Liver (tissue), 3 donors: Measurements from ENCODE around the gene FGFR3.

Source experiments
- CTCF ChIP-seq: fragments of 150-350 bp; IDR thresholded peaks from 2 replicates; pipeline ENCODE4 v1.5.1; 2017; ENCODE audit warnings: improper control_type of control experiment, low read depth, low read length; ENCODE audit not compliant: missing input control
- EGR1 ChIP-seq, 2 donors: IDR thresholded peaks; 2 replicates each; pipeline ENCODE4 v1.6.1; 2016 to 2018; ENCODE audit warnings: antibody characterized with exemption in 2 of 2, low read depth in 2 of 2
- FOXA1 ChIP-seq: IDR thresholded peaks from 2 replicates; pipeline ENCODE4 v1.6.1; 2016; ENCODE audit warnings: antibody characterized with exemption
- GABPA ChIP-seq, 2 donors: IDR thresholded peaks in 1 of 2; conservative IDR thresholded peaks in 1 of 2; 2 replicates each; pipeline ENCODE4 v1.6.1; 2016; ENCODE audit warnings: antibody characterized with exemption in 2 of 2, mild to moderate bottlenecking in 1 of 2, moderate library complexity in 1 of 2
- JUND ChIP-seq, 2 donors: IDR thresholded peaks; 2 replicates each; pipeline ENCODE4 v1.6.1; 2016; ENCODE audit warnings: antibody characterized with exemption in 2 of 2
- NR2F2 ChIP-seq: IDR thresholded peaks from 2 replicates; pipeline ENCODE4 v1.6.1; 2016; ENCODE audit warnings: antibody characterized with exemption
- RAD21 ChIP-seq, 2 donors: IDR thresholded peaks; 2 replicates each; pipeline ENCODE4 v1.6.1; 2016; ENCODE audit warnings: antibody characterized with exemption in 2 of 2, mild to moderate bottlenecking in 2 of 2
- REST ChIP-seq: IDR thresholded peaks from 2 replicates; pipeline ENCODE4 v1.6.1; 2016; ENCODE audit warnings: antibody characterized with exemption, mild to moderate bottlenecking
- RXRA ChIP-seq, 2 donors: IDR thresholded peaks; 2 replicates each; pipeline ENCODE4 v1.6.1; 2017 to 2018; ENCODE audit warnings: antibody characterized with exemption in 2 of 2, mild to moderate bottlenecking in 1 of 2
- TAF1 ChIP-seq: conservative IDR thresholded peaks from 2 replicates; pipeline ENCODE4 v1.6.1; 2016; ENCODE audit warnings: antibody characterized with exemption, mild to moderate bottlenecking
- YY1 ChIP-seq: IDR thresholded peaks from 2 replicates; pipeline ENCODE4 v1.6.1; 2016; ENCODE audit warnings: antibody characterized with exemption, mild to moderate bottlenecking
- ZBTB33 ChIP-seq: IDR thresholded peaks from 2 replicates; pipeline ENCODE4 v1.6.1; 2016; ENCODE audit warnings: antibody characterized with exemption
- TF ChIP-seq, protein P1 (sequence below): IDR thresholded peaks from 2 replicates; pipeline ENCODE4 v1.6.1; 2016; ENCODE audit warnings: antibody characterized with exemption
- donor health status: healthy.
- donor health status: healthy.

- TF ChIP-seq CTCF (no peak), REST (no peak), YY1 (no peak), JUND (IDR thresholded peaks at IDR 0.05) (no peak), RXRA (IDR thresholded peaks at IDR 0.05) (no peak), NR2F2 (no peak), ZBTB33 (no peak), EGR1 (IDR thresholded peaks at IDR 0.05; ENCODE audit: low read depth in 2 of 2) (no peak), TAF1 (no peak), FOXA1 (no peak), GABPA (IDR thresholded peaks at IDR 0.05 in 1 of 2, conservative IDR thresholded peaks at IDR 0.05 in 1 of 2) (no peak), RAD21 (IDR thresholded peaks at IDR 0.05) (no peak)
- TF ChIP-seq, protein P1, sequence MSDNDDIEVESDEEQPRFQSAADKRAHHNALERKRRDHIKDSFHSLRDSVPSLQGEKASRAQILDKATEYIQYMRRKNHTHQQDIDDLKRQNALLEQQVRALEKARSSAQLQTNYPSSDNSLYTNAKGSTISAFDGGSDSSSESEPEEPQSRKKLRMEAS, result no peak
Observed at GRCh38 chr4:1813915-1814314, 20.8 kb downstream of the FGFR3 start.
